ENCODE data around the gene COL9A1.

DNA sequence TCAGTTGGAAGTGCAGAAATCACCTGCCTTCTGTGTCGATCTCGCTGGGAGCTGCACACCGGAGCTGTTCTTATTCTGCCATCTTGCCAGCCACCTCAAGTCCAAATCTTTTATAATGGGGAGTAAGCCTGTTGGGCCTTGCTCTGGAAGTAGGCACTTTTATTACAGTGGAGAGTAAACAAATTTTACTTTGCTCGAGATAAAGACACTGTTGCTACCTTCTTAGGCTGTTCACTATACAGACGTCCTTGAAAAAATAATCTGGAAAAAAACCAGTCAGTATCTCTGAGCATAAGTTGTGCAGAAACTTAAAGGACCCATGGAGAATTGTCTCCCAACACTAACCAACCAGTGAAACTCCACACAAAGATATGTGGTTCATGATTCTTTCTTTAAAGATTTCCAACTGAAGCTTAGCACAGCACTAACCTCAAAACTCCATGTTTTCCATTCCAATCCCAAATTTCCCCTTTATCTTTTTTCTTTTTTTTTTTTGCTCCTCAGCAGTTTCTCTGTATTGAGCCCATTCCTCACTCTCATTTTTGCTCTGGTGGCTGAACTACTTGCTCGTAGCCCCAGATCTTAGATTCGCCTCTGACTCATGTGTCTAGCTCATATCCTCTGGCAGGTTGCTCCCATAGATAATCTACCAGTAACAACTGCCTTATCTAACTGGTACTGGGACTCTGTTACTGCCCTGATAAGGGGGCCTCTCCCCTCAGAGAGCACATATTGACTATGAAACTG lies 34.3 kb upstream of the COL9A1 start:
- TF ChIP-seq, protein P1, sequence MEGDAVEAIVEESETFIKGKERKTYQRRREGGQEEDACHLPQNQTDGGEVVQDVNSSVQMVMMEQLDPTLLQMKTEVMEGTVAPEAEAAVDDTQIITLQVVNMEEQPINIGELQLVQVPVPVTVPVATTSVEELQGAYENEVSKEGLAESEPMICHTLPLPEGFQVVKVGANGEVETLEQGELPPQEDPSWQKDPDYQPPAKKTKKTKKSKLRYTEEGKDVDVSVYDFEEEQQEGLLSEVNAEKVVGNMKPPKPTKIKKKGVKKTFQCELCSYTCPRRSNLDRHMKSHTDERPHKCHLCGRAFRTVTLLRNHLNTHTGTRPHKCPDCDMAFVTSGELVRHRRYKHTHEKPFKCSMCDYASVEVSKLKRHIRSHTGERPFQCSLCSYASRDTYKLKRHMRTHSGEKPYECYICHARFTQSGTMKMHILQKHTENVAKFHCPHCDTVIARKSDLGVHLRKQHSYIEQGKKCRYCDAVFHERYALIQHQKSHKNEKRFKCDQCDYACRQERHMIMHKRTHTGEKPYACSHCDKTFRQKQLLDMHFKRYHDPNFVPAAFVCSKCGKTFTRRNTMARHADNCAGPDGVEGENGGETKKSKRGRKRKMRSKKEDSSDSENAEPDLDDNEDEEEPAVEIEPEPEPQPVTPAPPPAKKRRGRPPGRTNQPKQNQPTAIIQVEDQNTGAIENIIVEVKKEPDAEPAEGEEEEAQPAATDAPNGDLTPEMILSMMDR (conservative IDR thresholded peaks at IDR 0.05 in 1 of 2, IDR thresholded peaks at IDR 0.05 in 1 of 2; ENCODE audit: extremely low read depth in 1 of 2, insufficient read depth in 1 of 2, low read depth in 1 of 2, low read length in 2 of 2): no peak
- TF ChIP-seq EZH2 (IDR thresholded peaks at IDR 0.05; ENCODE audit: borderline replicate concordance, low read length): no peak

Measured in mammary epithelial cell (primary cell).